Right hindlimb (tissue), 1 donor: Measurements from ENCODE around the gene TSPAN18.

Experiments used
- DNase-seq: peaks from one replicate; pipeline ENCODE4 v3.0.0-alpha.2; 2018

The TSPAN18 gene

GRCh38 chr11:44740967-44741366 is 14.2 kb downstream of the TSPAN18 start:
- no peak for DNase-seq

GRCh38 chr11:44741976-44742375 is 15.2 kb downstream of the TSPAN18 start:
- DNase-seq: no peak

DNA sequence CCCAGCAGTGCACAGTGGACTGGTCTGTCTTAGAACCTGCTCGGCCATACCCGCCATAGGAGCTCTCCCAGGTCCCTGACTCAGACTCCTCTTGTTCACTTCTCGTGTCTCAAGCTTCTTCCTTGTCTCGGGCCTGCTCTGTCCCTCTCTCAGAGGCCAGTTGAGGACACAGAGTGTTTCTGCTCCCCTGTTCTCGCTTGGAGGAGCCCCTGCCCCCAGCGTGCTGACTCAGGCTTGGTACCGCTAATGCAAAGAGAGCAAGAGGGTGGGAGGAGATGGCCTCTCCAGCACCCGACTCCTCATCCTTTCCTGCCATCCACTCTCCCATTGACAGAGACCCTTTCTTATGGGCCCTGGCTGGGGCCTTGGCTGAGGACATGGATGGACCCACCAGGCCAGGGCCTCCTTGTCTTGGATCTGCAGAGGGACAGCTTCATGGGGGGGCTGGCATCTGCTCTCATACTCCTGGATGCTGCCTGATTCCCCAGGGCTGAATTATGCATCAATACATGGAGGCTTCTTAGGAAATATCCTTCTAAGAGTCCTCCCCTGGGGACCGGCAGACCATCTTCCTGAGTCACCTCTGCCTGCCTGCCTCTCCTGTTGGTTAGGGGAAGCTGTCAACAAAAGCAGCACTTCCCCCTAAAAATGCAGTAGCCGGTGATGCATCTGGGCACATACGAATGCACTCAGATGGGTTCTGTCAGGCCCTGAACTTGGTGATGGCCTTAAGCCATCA is 15.9 kb downstream of the TSPAN18 start:
- no peak for DNase-seq

DNA sequence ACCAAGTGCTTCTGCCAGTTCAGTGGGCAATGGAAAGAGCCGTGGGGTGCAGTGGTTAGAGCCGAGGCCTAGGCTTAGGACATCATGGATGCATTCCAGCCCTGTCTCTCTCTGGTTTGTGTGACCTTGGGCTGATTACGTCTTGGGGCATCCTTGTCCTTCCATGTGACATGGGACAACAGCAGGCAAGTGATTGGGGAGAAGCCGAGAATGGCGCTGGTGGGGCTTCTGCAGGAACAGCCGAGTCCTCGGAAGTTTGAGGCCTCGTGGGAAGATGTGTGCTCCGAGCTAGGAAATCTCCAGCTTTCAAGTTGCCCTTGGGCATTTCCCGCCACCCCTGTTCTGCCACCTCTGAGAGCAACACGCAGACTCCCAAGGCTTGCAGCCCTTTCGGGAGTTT is 16.6 kb downstream of the TSPAN18 start:
- no peak for DNase-seq

DNA sequence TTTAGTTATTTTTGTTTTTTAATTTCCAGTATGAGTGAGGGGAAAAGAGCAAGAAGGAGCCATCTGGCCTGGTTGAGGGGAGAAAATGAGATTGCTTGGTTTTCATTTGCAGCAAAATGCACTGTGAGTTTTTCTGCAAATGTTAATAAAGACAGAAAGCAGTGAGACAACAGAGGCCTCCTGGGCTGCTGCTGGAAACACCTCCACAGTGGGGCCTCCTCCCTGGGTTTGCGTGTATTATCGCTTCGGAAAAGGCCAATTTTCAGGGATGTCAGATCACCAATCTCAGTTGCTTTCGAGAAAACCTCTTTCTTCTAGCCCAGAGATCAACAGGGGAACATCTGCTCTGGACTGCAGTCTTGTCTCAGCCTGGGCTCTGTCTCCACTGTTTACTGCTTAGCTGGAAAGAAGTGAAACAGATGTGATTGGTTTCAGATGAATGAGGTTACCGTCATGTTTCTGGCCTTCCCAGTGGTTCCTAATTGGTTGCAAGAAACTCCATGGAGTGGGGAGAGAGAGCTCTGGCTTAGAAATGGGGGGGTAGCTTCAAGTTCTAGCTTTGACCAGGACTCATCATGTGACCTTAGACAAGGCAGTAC is 17.3 kb downstream of the TSPAN18 start:
- peak; percentile 66 for DNase-seq

DNA sequence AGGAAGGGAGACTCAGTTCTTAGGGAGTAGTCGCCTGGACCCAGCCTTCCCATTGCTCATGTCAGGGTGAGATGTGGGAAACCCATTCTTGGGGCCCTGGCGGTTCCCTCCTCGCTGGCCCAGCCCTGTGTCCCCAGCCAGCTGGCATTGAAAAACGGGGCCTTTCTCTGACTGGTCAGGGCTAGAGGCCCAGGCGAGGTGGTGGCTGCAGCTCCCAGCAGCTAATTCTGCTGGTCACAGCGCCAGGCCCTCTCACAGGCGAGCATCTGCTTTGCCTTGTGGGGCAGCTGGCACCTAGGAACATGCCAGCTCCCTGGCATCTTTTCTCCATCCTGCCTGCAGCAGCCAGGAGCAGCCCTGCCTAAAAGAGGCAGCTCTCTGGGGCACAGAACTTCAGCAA is 20.1 kb downstream of the TSPAN18 start:
- DNase-seq: peak; percentile 55

DNA sequence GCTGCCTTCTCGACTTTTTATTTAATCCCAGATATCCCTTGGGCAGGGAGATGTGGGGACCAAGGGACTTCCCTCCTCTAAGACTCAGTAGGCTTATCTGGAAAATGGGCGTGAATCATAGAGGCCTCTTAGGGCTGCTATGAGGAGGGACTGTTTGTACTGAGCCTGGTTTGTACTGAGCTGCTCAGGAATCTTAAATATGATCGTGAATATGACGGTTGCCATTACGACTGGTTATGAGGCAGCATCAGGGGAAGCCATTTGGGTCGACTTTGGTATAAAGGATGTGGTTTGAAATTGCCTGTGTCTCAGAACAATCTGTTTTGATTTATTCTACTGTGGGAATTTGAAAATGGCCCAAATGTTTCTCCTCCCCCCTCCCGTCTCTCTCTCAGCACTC is 20.6 kb downstream of the TSPAN18 start:
- no peak for DNase-seq

GRCh38 chr11:44747836-44748235 is 21.1 kb downstream of the TSPAN18 start:
- no peak for DNase-seq

DNA sequence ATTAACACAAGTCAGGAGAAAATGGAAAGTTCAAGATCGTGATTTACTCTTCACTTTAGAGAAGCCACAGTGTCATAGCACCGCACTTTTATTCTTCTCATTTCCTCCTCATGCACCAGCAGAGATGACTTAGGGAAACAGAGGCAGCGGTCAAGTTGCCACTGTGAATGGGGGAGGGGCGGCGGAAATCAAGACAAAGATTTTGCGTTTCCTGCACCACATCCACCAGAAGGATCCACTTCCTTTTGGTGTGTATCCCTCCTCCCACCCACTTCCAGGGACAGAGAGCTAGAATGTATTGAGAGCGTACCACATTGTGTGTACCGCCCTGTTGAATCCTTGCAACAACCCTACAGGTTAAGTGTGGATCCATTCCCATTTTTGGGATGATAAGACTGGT is 21.8 kb downstream of the TSPAN18 start:
- no peak for DNase-seq

GRCh38 chr11:44749189-44749588 is 22.4 kb downstream of the TSPAN18 start:
- DNase-seq: no peak

- peak; percentile 69 for DNase-seq
These were observed 24.0 kb downstream of the TSPAN18 start for GRCh38 chr11:44750551-44751465.

- DNase-seq: no peak
These were observed 25.5 kb downstream of the TSPAN18 start for GRCh38 chr11:44752300-44752699.

- no peak for DNase-seq
These were observed 26.0 kb downstream of the TSPAN18 start for GRCh38 chr11:44752713-44753112.

DNA sequence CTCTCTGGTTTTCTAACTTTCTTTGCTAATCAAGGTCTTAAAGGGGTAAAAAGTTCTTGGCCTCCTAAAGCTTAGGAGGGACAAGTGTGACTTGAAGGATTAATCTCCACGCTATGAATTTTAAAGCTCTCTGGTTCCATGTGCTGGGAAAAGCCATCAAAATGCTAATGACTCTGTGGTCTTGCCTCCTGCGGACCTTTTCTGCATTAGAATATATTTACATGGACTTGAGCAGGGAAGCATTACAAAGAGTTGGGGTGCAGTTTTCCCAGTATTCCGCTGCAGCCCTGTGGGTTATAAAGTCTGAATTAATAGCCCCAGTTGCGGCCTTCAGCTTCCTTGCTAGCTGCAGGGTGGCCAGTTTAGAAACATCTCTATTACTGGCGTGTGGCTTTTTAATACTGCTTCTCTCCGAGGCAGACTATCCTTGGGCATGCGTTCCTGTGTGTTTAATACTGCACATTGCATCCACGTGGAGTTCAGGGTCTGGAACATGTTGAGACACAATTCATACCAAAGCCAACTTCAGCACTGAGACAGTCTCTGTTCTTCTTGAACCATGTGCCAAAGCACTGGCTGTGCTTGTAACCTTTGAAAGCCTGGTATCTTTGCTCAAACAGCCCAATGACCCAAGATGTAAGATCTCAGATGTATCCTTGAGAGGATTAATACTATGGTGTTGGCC is 27.3 kb downstream of the TSPAN18 start:
- DNase-seq: peak; percentile 31

DNA sequence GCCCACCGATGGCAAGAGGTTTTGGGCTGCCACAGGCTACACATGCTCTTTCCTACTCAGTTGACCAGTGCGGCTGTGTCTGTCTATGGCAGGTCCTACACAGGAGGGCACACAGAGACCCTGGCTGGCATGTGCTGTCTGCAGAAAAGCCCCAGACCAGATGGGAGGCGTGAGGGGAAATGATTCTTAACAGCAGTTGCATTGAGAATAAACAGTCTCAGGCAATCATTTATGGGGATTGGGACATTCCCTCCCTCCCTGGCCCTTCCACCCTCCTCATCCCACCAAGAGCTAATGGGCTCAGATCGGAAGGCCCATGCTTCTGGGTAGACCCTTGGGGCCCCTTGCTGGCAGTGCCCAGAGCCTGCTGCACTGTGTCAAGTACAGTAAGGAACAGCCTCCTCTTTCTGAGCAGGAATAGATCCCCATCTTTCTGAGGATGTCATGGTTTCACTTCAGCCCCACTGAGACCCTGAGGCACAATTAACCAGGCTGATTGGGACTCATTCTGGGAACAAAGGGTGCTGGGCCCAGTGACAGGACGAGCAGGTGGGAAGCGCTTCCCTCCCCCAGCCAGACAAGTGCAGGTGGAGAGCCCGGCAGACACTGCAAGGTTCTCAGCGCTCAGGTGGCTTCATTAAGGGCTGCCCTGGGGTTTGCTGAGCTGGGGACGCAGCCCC is 28.3 kb downstream of the TSPAN18 start:
- DNase-seq: peak; percentile 13

GRCh38 chr11:44755556-44756523 is 29.1 kb downstream of the TSPAN18 start:
- peak; percentile 49 for DNase-seq

- peak; percentile 8 for DNase-seq
These were observed 32.2 kb downstream of the TSPAN18 start for GRCh38 chr11:44758983-44759382.

DNA sequence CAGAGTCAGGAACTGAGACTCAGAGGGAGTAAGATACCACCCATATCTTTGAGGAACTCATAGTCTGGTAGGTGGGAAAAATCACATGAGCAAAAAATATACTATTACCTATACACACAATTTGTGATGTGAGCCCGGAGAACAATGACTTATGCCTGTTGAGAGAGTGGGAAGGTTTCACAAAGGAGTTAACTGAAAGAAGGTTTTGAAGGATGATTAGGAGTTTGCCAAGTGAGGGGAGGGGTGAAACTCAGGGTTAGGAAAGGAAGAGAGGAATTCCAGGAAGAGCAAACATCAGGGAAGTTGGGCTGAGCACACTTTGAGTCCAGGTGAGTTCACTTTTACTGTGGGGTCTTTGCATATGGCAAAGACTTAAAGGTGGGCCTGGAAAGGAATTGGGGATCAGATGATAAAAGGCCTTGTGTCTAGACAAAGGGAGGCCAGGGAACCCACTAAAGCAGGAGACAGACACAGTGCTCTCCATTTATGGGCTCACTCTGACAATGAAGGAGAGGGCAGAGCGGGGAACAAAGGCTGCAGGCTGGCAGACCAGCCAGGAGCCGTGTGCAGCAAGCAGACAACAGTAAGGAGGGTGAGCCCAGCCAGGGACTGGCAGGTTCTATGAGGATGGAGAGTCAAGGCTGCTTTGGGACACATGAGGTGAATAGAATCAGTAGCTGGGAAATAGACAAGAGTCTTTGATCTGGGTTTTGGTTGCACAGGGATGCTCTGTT is 33.1 kb downstream of the TSPAN18 start:
- peak; percentile 11 for DNase-seq

GRCh38 chr11:44760477-44760872 is 33.7 kb downstream of the TSPAN18 start:
- peak; percentile 17 for DNase-seq

GRCh38 chr11:44760917-44761550 is 34.3 kb downstream of the TSPAN18 start:
- peak; percentile 34 for DNase-seq
